Body of pancreas (tissue), 4 donors: ENCODE measurements around the gene UBAC2.

Source experiments
- CTCF ChIP-seq, 7 experiments: fragments of 450-650 bp in 4 of 7; fragments of 200-600 bp in 3 of 7; sonication (generic) in 3 of 7; IDR thresholded peaks; one replicate each; pipeline ENCODE4 v1.5.1; 2016 to 2019; ENCODE audit warnings: antibody characterized with exemption in 7 of 7
- POLR2A ChIP-seq, 3 donors: fragments of 450-650 bp; IDR thresholded peaks; one replicate each; pipeline ENCODE4 v1.6.1; 2016; ENCODE audit warnings: antibody characterized with exemption in 3 of 3, mild to moderate bottlenecking in 2 of 3

GRCh38 chr13:99351772-99352171 lies 151.1 kb downstream of the UBAC2 start:
- TF ChIP-seq CTCF (IDR thresholded peaks at IDR 0.05) (no peak), POLR2A (IDR thresholded peaks at IDR 0.05) (no peak)
